ENCODE data around the gene NR5A1. TPM values are rescaled to one million over a fixed set of nuclear protein-coding genes. Genes with fewer than 3 reads are reported as not detected.

NR5A1 gene
- total RNA-seq, 4 donors from 2014 or later = 0.15 to 0.51 TPM; not detected in 2

DNA sequence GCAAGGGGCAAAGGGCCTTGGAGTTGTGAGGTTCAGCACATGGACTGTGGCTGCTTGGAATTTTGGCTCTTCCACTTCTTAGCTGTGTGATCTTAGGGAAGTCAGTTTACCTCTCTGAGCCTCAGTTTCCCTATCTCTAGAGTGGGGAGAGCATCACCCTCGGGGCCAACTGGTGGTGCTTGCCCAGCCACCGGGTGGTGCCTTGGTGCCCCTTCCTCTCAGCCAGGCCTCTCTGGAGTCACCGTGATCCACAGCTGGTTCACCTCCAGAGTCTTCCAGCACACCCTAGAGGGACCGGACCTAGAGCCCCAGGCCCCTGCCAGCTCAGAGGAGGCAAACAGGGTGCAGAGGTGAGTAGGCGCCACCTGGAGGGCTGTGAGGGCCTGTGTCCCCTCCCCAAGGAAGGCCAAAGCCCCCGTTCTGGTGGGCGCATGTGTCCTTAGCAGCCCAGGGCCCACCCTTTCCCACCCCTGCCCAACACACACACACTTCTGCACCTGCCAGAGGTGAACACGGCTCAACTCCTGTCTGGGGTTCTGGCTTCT is 49.2 kb downstream of the NR5A1 start:
- intact Hi-C loops (cut with DNase I; ENCODE audit: low total_unique reads) = no loop called here
- WGBS, 2 donors = 67 to 81% methylated on average over 6 to 7 of the region's 8 CpGs
- no peak for DNase-seq (ENCODE audit: low spot score in 2 of 2)
- TF ChIP-seq, protein P1, sequence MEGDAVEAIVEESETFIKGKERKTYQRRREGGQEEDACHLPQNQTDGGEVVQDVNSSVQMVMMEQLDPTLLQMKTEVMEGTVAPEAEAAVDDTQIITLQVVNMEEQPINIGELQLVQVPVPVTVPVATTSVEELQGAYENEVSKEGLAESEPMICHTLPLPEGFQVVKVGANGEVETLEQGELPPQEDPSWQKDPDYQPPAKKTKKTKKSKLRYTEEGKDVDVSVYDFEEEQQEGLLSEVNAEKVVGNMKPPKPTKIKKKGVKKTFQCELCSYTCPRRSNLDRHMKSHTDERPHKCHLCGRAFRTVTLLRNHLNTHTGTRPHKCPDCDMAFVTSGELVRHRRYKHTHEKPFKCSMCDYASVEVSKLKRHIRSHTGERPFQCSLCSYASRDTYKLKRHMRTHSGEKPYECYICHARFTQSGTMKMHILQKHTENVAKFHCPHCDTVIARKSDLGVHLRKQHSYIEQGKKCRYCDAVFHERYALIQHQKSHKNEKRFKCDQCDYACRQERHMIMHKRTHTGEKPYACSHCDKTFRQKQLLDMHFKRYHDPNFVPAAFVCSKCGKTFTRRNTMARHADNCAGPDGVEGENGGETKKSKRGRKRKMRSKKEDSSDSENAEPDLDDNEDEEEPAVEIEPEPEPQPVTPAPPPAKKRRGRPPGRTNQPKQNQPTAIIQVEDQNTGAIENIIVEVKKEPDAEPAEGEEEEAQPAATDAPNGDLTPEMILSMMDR (IDR thresholded peaks at IDR 0.05) = no peak
- no peak for TF ChIP-seq POLR2A (IDR thresholded peaks at IDR 0.05)
- H3K4me3 ChIP-seq (ENCODE audit: low read depth, poor library complexity, severe bottlenecking) = no peak overlapping the region

DNA sequence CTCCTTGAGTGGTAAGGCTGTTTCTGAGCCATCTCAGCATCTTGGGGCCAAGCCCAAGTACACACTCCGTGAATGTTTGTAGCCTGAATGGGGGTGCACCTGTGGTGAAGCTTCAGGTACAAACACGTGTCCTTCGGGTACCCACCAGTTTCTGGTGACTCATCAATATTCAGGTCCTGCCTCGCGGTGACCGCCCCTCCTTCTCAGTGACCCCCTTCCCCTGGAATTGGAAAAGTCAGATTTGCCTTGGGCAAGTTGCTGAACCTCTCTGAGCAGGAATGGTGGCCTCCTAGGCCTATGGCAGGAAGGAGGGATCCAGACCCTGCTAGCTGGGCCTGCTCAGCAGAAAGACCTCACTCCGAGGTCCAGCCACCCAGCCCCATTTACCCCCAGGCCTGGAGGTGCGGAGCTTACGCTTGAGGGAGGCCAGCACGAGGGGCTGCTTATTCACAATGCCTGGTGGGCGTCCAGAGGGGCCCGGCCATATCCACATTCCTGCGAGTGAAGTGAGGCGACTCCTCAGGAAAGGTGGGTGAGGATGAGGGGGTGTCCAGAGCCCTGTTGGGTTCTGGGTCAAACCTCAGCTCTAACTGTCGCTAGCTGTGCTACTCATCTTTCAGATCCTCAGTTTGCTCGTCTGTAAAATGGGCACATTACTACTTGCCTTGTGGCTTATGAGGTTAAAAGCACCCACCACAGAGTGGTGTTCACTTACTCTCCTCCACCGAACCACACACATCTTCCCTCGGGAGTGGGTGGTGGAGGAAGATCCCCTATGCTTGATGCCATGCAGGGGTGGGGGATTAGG is 49.9 kb downstream of the NR5A1 start:
- no peak for DNase-seq (ENCODE audit: low spot score in 2 of 2)
- intact Hi-C loops (cut with DNase I; ENCODE audit: low total_unique reads) = no loop called here
- no peak overlapping the region for H3K4me3 ChIP-seq (ENCODE audit: low read depth, poor library complexity, severe bottlenecking)
- WGBS, 2 donors = 83 to 86% methylated on average over 16 to 18 of the region's 18 CpGs
- TF ChIP-seq, protein P1 (IDR thresholded peaks at IDR 0.05) = no peak

DNA sequence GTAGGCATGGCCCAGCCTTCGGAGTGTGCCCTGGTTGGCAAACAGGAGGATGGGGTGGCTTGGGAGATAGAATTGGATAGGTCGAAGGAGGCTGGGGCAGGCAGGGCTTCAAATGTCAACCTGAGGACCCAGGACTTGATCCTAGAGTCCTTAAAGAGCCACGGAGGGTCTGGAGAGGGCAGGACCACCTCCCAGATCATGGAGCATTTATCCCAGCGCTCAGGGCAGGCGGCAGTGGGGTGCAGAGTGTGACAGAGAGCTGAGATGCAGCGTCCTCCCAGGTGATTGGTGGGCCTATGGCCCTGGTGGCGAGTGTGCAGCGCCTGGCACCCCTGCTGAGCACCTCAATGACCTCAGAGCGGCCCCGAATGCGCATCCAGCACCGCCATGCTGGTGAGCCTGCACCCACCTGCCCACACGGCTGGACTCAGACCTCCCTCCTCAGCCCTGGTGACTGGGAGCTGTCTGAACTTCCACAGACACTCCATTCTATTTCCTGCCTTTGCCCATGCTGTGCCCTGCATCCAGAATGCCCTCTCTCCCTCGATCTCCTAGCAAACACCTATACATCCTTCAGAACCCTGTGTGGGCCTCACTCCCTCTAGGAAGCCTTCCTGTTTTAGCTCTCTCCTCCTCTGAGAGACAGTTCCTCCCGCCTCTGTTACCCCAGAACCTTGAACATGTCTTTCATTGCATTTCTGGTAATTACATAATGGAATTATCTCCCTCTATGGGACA is 50.7 kb downstream of the NR5A1 start:
- H3K4me3 ChIP-seq (ENCODE audit: low read depth, poor library complexity, severe bottlenecking) = no peak overlapping the region
- TF ChIP-seq, protein P1 (IDR thresholded peaks at IDR 0.05) = no peak
- TF ChIP-seq POLR2A (IDR thresholded peaks at IDR 0.05) = no peak
- 59 to 69% methylated on average over 8 to 14 of the region's 15 CpGs for WGBS, 2 donors
- no peak for DNase-seq (ENCODE audit: low spot score in 2 of 2)
- intact Hi-C loops (cut with DNase I; ENCODE audit: low total_unique reads) = no loop called here

DNA sequence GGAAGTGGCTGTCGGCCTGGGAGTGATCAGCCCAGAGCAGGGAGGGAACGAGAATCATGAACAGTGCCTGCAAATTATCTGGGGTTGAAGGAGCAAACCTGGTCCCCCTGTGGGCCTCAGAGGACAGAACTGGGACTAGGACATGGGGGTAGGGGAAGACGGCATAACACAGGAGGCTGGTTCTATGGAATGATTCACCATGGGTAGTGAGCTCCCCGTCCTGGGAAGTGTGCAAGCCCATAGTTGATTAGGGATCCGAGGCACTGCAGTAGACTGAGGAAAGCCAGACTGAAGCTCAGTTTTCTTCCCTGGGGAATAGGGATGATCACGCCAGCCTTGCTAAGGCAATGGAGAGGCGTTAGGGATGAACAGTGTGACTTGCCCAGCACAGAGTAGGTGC is 51.4 kb downstream of the NR5A1 start:
- WGBS, 2 donors = 69 to 80% methylated on average over 7 of the region's 7 CpGs
- DNase-seq (ENCODE audit: low spot score in 2 of 2) = no peak
- TF ChIP-seq POLR2A (IDR thresholded peaks at IDR 0.05) = no peak
- TF ChIP-seq, protein P1 (IDR thresholded peaks at IDR 0.05) = no peak
- no peak overlapping the region for H3K4me3 ChIP-seq (ENCODE audit: low read depth, poor library complexity, severe bottlenecking)
- intact Hi-C loops (cut with DNase I; ENCODE audit: low total_unique reads) = no loop called here

DNA sequence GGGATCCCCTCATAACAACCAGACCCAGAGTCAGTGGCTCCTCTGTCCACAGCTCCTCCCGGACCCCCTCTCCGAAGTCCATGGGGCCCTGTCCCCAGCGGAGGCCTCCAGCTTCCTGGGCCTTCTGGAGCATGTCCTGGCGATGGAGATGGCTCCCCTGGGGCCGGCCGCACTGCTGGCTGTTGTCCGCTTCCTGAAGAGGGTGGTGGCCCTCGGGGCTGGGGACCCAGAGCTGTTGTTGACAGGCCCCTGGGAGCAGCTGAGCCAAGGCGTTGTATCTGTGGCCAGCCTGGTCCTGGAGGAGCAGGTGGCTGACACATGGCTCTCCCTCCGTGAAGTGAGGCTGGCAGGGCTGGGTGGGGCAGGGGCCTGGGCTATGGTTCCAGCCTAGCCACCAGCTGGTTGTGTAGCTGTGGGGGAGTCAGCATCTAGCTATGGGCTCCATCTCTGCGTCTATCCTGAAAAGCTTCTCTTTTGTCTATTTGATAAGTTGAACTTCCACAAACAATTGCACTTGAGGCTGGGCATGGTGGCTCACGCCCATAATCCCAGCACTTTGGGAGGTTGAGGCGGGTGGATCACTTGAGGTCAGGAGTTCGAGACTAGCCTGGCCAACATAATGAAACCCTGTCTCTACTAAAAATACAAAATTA is 52.3 kb downstream of the NR5A1 start:
- WGBS, 2 donors = 86 to 89% methylated on average over 7 to 9 of the region's 14 CpGs
- DNase-seq (ENCODE audit: low spot score in 2 of 2) = no peak
- no peak overlapping the region for H3K4me3 ChIP-seq (ENCODE audit: low read depth, poor library complexity, severe bottlenecking)
- intact Hi-C loops (cut with DNase I; ENCODE audit: low total_unique reads) = no loop called here
- TF ChIP-seq, protein P1 (IDR thresholded peaks at IDR 0.05) = no peak
- TF ChIP-seq POLR2A (IDR thresholded peaks at IDR 0.05) = no peak
